Activated T-helper 2 cell treated with anti-CD3 and anti-CD28 coated beads, Interferon-gamma antibody, Interleukin-2, Interleukin-4, amounts not matched to agents 10 μg/mL and 5 μg/mL and 100 μg/mL, durations not matched to agents 14 hours and 24 hours and 36 hours (primary cell): ENCODE results near the gene DBNL. TPM values are rescaled to one million over a fixed set of nuclear protein-coding genes. Genes with fewer than 3 reads are reported as not detected.
"Not testable (repeated sequence)": the region's sequence is repeated elsewhere in the genome, so short reads cannot be mapped to it uniquely, and the experiment has no call there.

Experiments used
- DNase-seq: peaks from one replicate; pipeline ENCODE4 v3.0.0; 2021; ENCODE audit warnings: low spot score
- H3K27ac Mint-ChIP-seq: one replicate; pipeline ENCODE4 v1.8.0; 2021; ENCODE audit warnings: mixed read lengths
- H3K27me3 Mint-ChIP-seq: one replicate; pipeline ENCODE4 v1.8.0; 2021; ENCODE audit warnings: low read depth, mixed read lengths
- H3K36me3 Mint-ChIP-seq: one replicate; pipeline ENCODE4 v1.8.0; 2021; ENCODE audit warnings: low read depth, mixed read lengths
- H3K4me1 Mint-ChIP-seq: one replicate; pipeline ENCODE4 v1.8.0; 2021; ENCODE audit warnings: low read depth, mixed read lengths
- H3K4me3 Mint-ChIP-seq: one replicate; pipeline ENCODE4 v1.8.0; 2021; ENCODE audit warnings: low read depth, mild to moderate bottlenecking, moderate library complexity, mixed read lengths
- H3K9me3 Mint-ChIP-seq: one replicate; pipeline ENCODE4 v1.8.0; 2021; ENCODE audit warnings: mixed read lengths
- intact Hi-C: fragments of 100-400 bp; cut with micrococcal nuclease; formaldehyde crosslinking; loops from one replicate; pipeline ENCODE4 v1.15.1; 2023
- total RNA-seq: library from RNA; stranded (reverse); gene quantifications from 2 replicates; pipeline ENCODE4 v1.2.3, GENCODE V29; 2022

DBNL gene
- 131 and 143 TPM in 2 replicates for total RNA-seq

DNA sequence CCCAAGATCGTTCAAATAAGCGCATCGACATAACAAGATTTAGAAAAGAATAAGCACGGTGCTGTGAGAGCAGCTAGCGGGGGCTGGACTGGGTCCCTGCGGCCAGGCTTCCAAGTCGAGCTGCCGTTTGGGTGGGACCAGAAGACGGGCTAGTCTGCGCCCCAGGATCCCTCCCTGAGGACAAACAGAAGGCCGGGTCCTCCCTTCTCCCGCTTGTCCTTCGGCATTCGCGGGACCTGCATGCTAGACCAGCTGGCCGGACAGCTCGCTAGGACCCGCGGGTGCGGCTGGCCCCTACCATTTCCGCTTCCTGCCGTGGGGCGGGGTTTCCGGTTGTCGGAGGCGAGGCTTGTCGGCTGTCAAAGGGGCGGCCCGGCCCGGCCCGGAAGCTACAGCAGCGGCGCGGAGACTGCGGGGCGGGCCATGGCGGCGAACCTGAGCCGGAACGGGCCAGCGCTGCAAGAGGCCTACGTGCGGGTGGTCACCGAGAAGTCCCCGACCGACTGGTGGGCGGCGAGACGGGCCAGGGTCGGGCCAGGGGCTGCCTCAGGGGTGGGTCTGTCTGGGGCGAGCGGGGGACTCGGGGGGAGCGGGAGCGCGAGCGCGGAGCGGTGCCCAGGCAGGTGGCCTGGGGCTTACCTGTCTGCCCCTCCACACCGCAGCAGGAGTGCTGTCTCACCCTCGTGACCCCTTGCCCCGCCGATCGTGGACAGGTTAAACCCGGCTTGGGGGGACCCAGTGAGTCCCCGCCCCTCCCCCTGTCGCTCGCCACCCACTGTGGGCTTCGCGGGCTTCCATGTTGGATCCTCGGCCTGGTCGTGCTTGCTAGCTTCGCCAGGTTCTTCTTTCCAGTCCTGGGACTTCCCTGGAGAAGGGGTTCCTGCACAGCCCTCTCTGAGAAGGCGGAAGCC, at the start of gene DBNL:
DBNL (plus strand) TSS at position 388 of the 911 bp plus-strand sequence; CDS start at position 424, 36 bp downstream.
- H3K4me1 Mint-ChIP-seq, result peaks cover 30% of the 10 kb centered on the region
- peak within 1 kb of the TSS; percentile 87 for H3K27ac Mint-ChIP-seq
- H3K9me3 Mint-ChIP-seq, result no peaks in the 10 kb centered on the region
- H3K27me3 Mint-ChIP-seq, result no peaks in the 10 kb centered on the region
- DNase-seq, result peak; percentile 89
- intact Hi-C loops, result loop anchor here (1.0 kb wide), 2 partner anchors 25 to 38 kb away; partner anchors contain the start of gene POLM
- peak within 1 kb of the TSS; percentile 90 for H3K4me3 Mint-ChIP-seq
- H3K36me3 Mint-ChIP-seq, result peaks cover 38% of the 10 kb centered on the region

DNA sequence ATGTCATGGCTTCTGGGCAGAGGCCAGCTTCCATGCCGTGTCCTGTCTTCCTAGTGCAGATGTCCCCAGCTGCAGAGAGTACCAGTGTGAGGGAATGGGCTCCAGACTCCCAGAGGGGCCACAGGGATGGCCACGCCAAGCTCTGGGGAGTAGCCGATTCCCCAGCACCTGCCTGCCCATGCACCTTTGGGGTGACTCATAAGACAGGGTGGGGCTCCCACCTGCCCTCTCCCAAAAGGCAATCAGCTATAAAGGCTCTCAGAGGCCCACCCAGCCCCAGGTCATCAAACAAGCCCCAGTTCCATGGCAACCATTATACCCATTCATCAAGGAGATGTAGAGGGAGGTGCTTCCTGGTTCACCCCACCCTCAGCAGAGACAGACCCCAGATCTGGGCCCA, 47.0 kb upstream of the DBNL start, which contains the start of gene SPDYE1:
SPDYE1 (plus strand) TSS at position 366 of the 400 bp plus-strand sequence. CDS start 2,053 bp downstream, outside the sequence.
- H3K27me3 Mint-ChIP-seq, intact Hi-C loops, H3K4me1 Mint-ChIP-seq, H3K36me3 Mint-ChIP-seq, H3K4me3 Mint-ChIP-seq, DNase-seq, H3K27ac Mint-ChIP-seq, H3K9me3 Mint-ChIP-seq: not testable (repeated sequence)

DNA sequence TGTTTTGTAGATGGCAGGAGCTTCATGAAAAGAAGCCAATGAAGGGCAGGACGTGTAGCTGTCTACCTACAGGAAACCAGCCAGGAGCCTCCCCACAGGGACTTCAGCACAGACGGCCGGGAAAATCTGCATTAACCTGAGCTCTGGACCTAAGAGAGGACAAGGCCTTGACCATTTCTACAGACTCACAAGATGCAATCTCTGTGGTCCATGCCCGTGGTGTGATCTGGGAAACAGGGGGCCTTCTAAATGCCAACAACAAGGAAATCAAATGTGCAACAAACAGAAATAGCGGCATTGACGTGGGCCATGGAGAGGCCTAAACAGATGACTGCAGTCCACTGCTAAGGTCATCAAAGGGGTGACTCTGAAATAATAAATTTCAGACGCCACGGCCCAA, 32.4 kb upstream of the DBNL start:
- H3K4me1 Mint-ChIP-seq, H3K27me3 Mint-ChIP-seq, H3K27ac Mint-ChIP-seq, DNase-seq, H3K4me3 Mint-ChIP-seq, intact Hi-C loops, H3K9me3 Mint-ChIP-seq: not testable (repeated sequence)
- peaks cover 15% of the 10 kb centered on the region for H3K36me3 Mint-ChIP-seq

DNA sequence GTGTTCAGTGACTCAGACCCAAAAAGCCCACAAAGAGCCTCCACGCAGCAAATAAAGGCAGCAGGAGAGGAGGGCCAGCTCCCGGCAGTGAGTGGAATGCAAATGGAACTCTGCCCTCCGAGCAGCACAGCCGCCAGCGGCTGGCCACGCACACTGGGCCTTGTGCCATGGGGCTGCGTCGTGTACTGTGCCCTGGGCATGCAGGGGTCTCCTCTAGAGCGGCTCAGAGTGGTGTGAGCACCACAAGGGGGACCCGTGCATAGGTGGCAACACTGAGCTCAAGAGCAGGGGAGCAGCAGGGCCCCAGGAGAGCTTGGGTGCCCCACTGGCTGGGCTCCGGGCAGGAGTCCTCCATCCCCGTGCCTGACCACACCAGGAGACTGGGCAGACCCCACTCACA, 29.4 kb upstream of the DBNL start:
- DNase-seq, H3K36me3 Mint-ChIP-seq, H3K4me3 Mint-ChIP-seq, H3K27me3 Mint-ChIP-seq, H3K4me1 Mint-ChIP-seq, H3K9me3 Mint-ChIP-seq, intact Hi-C loops, H3K27ac Mint-ChIP-seq: not testable (repeated sequence)

DNA sequence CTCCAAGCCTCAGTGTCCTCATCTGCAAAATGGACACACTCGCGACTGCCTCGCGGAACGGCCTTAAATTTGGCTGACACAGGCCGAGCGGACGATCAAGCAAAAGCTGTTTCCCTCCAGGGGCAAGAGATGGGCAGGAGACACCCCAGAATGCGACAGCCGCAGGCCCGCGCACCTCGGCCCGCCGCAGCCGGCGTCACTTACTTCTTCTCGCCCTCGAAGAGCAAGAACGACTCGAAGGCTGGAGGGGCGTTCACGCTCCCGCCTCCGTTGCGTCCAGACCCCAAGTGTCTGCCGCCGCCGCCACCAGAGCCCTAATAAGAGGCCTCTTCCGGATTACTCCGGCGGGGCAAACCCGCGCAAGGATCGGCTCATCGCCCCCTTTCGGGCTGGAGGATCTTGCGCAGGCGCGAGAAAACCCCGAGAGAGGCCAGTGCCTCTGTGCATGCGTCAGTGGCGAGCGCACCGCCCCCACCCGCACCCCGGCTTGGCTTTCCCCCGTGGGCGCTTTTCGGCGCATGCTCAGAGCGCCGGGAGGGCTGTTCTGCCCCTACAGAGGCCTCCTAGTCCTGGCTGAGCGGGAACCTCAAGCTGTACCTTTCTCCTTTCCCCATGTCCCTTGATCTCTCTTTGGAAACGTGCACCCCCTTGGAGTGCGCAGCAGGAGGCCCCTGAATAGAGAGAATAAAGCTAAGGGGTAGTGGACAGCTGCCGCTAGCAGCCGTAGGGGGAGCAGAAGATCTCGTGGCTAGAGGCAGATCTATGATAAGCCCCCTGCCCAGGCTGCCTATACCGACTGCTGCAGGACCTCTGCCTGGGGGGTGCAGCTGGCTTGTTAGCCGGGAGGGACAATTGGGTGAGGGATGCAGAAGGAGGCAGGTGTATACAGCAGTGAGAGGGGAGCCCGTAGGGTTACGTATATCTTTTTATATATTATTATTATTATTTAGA, 25.4 kb upstream of the DBNL start:
- intact Hi-C loops, result loop anchor here (1.0 to 2.0 kb wide), 2 partner anchors 25 to 64 kb away; partner anchors contain the start of genes DBNL and POLM
- not testable (repeated sequence) for H3K9me3 Mint-ChIP-seq, H3K27me3 Mint-ChIP-seq, H3K36me3 Mint-ChIP-seq
- Mint-ChIP-seq H3K27ac (peak overlapping the region; percentile 86), H3K4me3 (peak overlapping the region; percentile 89), H3K4me1 (peaks cover 14% of the 10 kb centered on the region)
- peak; percentile 98 for DNase-seq

DNA sequence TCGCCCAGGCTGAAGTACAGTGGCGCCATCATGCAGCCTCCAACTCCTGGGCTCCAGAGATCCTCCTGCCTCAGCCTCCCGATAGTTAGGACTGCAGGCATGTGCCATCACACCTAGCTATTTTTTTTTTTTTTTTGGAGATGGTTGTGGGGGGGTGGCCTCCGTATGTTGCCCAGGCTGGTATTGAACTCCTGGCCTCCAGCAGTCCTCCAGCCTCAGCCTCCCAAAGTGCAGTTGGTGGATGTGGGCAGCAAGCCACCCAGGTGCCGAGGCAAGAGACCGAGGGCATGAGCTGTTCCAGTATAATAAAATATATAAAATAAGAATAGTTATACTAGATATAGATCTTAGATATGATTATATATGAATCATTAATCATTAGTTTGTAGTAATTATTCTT, 24.7 kb upstream of the DBNL start:
- H3K36me3 Mint-ChIP-seq, H3K27me3 Mint-ChIP-seq, H3K4me3 Mint-ChIP-seq, H3K27ac Mint-ChIP-seq, DNase-seq, H3K9me3 Mint-ChIP-seq: not testable (repeated sequence)
- peaks cover 14% of the 10 kb centered on the region for H3K4me1 Mint-ChIP-seq
- intact Hi-C loops, result loop anchor here (1.0 to 2.0 kb wide), 2 partner anchors 24 to 63 kb away; partner anchors contain the start of genes DBNL and POLM

DNA sequence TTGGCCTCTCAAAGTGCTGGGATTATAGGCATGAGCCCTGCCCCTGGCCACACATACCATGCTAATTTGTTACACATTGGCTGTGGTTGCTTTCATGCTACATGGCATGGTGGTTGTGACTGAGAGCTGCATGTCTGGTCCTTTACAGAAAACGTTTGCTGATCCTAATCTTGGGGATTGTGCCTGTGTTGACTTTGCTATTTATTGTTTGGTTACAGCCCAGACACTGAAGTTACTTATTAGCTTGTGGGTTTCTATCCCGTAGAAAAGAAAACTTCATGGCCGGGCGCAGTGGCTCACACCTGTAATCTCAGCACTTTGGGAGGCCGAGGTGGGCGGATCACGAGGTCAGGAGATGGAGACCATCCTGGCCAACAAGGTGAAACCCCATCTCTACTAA, 22.4 kb upstream of the DBNL start:
- H3K36me3 Mint-ChIP-seq, DNase-seq, H3K4me3 Mint-ChIP-seq, intact Hi-C loops, H3K9me3 Mint-ChIP-seq, H3K27ac Mint-ChIP-seq, H3K27me3 Mint-ChIP-seq: not testable (repeated sequence)
- H3K4me1 Mint-ChIP-seq, result peaks cover 14% of the 10 kb centered on the region

DNA sequence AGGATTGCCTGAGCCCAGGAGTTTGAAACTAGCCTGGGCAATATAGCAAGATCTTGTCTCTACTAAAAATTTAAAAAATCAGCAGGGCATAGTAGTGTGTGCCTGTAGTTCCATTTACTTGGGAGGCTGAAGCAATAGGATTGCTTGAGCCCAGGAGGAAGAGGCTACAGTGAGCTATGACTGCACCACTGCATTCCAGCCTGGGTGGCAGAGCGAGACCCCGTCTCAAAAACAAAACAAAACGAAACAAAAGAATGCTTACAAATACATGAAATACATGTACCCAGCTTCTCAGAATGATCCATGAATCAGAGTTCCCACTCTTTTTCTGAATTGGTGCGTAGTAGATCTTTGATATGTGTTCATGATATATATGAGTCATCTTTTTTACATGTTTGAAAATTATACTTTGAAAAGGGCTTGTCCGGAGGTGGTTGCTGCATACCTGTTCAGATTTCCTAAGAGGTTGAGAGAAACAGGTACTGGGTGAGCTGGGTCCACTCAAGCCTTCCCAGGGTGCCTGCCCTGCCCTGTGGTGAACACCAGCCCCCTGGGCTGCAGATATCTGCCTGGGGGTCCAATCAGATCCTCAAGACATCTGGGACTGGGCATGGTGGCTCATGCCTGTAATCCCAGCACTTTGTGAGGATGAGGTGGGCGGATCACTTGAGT, 21.6 kb upstream of the DBNL start:
- H3K36me3 Mint-ChIP-seq, intact Hi-C loops, H3K9me3 Mint-ChIP-seq, H3K27me3 Mint-ChIP-seq, DNase-seq: not testable (repeated sequence)
- Mint-ChIP-seq H3K4me3 (peak overlapping the region; percentile 35), H3K27ac (peak overlapping the region; percentile 95), H3K4me1 (peaks cover 14% of the 10 kb centered on the region)

DNA sequence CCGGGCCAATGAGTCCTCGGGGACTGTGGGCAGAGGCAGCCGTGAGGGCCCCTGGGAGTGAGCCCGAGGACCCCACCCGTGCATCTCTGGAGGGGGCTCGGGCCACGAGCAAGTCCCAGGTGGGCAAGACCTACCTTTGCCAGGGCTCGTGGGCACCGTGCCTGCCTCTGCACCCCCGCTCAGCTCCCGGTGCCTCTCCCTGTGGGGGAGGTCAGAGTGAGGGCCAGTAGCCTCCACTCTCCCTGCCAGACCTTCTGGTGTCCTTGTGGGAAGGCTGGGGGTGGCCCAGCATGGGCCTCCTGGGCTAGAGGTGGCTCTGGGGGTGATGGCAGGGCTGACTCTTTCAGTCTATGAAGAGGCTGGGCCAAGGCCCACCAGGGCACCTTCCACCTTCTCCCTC, 15.1 kb upstream of the DBNL start:
- H3K36me3 Mint-ChIP-seq, intact Hi-C loops, H3K4me3 Mint-ChIP-seq, DNase-seq, H3K27ac Mint-ChIP-seq, H3K4me1 Mint-ChIP-seq, H3K27me3 Mint-ChIP-seq, H3K9me3 Mint-ChIP-seq: not testable (repeated sequence)

DNA sequence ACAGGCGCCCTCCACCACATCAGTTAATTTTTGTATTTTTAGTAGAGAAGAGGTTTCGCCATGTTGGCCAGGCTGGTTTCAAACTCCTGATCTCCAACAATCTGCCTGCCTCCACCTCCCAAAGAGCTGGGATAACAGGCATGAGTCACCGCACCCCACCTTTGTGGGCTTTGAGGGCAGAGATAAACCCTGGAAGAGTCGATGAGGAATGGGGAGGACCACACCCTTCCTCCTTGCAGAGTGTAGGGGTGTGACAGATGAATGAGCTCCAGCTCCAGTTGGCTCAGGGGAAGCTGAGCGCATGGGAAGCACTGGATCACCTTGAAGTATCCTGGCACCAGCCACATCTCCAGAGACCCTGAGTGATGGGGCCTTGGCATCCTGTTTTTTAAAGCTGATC, 14.5 kb upstream of the DBNL start:
- H3K27me3 Mint-ChIP-seq, H3K36me3 Mint-ChIP-seq, H3K4me3 Mint-ChIP-seq, H3K9me3 Mint-ChIP-seq, intact Hi-C loops, H3K4me1 Mint-ChIP-seq, DNase-seq, H3K27ac Mint-ChIP-seq: not testable (repeated sequence)

DNA sequence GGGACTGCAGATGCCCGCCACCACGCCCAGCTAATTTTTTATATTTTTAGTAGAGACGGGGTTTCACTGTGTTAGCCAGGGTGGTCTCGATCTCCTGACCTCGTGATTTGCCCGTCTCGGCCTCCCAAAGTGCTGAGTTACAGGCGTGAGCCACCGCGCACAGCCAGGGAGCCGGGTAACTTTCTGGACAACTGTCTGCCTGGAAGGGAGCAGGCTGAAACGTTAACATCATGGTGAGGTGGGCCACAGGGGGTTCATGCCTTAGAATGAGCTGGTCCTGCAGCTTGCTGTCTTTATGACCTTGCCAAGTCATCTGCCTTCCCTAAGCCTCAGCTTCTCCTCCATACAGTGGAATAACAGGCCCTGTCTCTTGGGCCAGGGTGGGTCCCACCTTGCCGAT, 13.2 kb upstream of the DBNL start:
- H3K9me3 Mint-ChIP-seq, H3K27me3 Mint-ChIP-seq, H3K4me3 Mint-ChIP-seq, H3K27ac Mint-ChIP-seq, DNase-seq, intact Hi-C loops, H3K4me1 Mint-ChIP-seq, H3K36me3 Mint-ChIP-seq: not testable (repeated sequence)

DNA sequence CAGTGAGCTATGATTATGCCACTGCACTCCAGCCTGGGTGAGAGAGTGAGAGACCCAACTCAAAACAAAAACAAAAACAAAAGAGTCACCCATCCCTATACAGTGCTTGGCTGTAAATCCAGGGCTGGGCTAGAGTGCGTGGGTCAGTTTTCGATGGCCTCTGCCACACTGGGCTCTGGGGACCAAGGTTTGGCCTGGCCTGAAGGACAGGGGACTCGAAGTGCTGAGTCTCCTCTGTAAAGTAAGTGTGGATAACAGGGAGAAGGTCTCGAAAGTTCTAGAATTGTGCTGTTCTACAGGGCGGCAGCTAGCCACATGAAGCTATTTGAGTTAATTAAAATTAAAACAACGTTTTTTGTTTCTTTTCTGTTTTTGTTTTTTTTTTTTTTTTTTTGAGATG, 12.5 kb upstream of the DBNL start:
- DNase-seq, result not testable (repeated sequence)

More for the DNA sequence above, 12.5 kb upstream of the DBNL start:
- H3K27ac Mint-ChIP-seq, H3K4me1 Mint-ChIP-seq, H3K4me3 Mint-ChIP-seq, H3K27me3 Mint-ChIP-seq, H3K36me3 Mint-ChIP-seq, intact Hi-C loops, H3K9me3 Mint-ChIP-seq: not testable (repeated sequence)
